ENCODE results near the gene RALB. TPM values are rescaled to one million over a fixed set of nuclear protein-coding genes. Genes with fewer than 3 reads are reported as not detected.

The RALB gene
- total and polyA plus RNA-seq, 4 donors = 55.0 to 65.4 (median 61.2) TPM

DNA sequence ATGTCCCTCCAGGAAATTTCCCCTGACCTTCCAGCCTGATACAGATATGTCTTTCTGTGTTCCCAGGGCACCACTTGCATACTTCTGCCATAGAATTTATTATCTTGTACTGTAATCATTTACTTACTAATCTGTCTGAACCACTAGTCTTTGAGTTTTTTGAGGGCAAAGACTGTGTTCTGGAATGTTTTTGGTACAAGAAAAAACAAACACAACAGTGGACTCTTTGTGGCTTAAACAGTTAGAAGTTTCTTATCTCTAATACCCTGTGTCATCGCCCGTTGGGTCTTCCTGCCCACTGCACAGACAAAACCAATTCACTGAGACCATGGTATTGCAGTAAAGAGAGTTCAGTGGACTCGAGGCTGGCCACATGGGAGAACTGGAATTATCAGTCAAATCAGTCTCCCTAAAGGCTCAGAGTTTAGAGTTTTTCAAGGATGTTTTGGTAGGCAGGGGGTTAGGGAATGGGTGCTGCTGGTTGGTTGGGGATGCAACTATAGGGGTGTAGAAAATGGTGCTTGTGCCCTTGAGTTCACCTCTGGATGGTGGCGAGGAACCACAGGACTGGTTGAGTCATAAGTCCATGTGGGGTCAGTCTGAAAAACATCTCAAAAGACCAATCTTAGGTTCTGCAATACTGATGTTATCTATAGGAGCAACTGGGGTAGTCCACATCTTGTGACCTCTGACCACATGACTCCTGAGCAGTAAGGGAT is 20.3 kb downstream of the RALB start:
- no peaks in the 10 kb centered on the region for H3K36me3 ChIP-seq (ENCODE audit: control insufficient read depth, insufficient read depth, low read length)
- no peak for DNase-seq (ENCODE audit: low read depth in 4 of 6, low spot score in 6 of 6)
- H3K27ac ChIP-seq (ENCODE audit: low read depth, low read length) = no peak overlapping the region
- 93% methylated on average over 2 of the region's 4 CpGs for WGBS (ENCODE audit: insufficient coverage)
- H3K27me3 ChIP-seq (ENCODE audit: control insufficient read depth, insufficient read depth, low read length) = no peaks in the 10 kb centered on the region
- H3K4me3 ChIP-seq (ENCODE audit: low read depth, low read length) = no peak overlapping the region
- H3K4me1 ChIP-seq (ENCODE audit: control insufficient read depth, insufficient read depth, low read length) = no peaks in the 10 kb centered on the region
- no peaks in the 10 kb centered on the region for H3K9me3 ChIP-seq (ENCODE audit: control insufficient read depth, insufficient read depth, low read length)

DNA sequence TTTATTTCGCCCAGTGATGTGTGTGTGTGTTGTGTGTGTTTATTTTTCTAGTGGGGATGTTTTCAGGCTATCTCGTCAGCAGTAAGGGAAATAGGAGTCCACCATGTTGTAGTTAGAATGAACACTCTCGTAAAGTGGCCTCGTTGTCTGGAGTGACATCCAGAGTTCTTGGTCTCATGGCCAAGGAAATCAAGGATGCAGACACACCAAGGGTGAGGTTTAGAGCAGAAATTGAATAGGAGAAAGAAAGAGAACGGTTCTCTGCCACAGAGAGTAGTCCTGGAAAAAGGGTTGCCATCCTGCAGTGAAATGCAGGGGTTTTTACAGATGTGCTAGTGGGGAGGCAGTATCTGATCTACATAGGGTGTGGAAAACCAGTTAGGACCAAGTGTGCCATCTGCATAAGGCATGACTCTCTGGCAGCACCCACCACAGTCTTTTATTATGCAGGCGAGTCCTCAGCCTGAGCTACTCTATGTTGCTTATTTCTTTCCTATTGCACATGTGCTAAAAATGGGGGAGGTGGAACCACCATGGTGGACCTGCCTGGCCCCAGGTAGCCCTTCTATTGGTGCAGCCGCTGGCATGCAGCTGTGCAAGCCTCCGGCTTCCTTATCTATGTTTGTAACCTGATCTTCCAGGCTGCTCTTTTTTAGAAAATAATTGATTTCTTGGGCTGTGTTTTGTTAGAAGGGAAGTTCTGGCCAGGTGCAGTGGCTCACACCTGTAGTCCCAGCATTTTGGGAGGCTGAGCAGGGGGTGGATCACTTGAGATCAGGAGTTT is 23.2 kb downstream of the RALB start:
- no peaks in the 10 kb centered on the region for H3K4me1 ChIP-seq (ENCODE audit: control insufficient read depth, insufficient read depth, low read length)
- no peak overlapping the region for H3K27ac ChIP-seq (ENCODE audit: low read depth, low read length)
- H3K9me3 ChIP-seq (ENCODE audit: control insufficient read depth, insufficient read depth, low read length) = peaks cover 2% of the 10 kb centered on the region
- H3K4me3 ChIP-seq (ENCODE audit: low read depth, low read length) = no peak overlapping the region
- DNase-seq (ENCODE audit: low read depth in 4 of 6, low spot score in 6 of 6) = no peak
- peaks cover 11% of the 10 kb centered on the region for H3K36me3 ChIP-seq (ENCODE audit: control insufficient read depth, insufficient read depth, low read length)
- H3K27me3 ChIP-seq (ENCODE audit: control insufficient read depth, insufficient read depth, low read length) = no peaks in the 10 kb centered on the region
- WGBS (ENCODE audit: insufficient coverage) = 95% methylated on average over 6 of the region's 8 CpGs

DNA sequence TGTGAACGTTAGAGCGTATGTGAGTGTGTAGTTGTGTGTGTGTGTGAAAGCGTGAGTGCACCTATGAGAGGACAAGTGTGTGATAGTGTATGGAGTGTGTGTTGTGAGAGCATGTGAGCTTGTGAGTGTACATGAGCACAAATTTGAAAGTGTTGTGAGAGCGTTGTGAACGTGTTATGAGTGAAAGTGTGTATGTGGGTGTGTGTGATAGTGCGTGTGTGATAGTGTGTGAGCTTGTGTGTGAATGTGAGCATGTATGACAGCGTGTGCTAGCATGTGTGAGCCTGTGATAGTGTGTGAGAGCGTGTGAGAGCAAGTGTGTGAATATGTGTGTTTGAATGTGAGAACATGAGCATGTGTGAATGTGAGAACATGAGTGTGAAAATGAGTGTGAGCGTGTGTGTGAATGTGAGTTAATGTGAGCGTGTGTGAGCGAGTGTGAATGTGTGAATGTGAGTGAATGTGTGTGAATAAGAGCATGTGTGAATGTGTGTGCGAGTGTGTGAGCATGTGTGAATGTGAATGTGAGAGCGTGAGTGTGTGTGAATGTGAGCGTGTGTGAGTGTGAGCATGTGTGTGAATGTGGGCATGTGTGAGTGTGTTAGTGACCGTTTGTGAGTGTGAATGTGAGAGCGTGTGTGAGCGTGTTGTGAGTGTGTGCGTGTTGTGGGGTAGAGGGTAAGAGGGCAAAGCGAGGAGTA is 25.0 kb downstream of the RALB start:
- Histone ChIP-seq H3K27ac (ENCODE audit: low read depth, low read length) (no peak overlapping the region), H3K27me3 (ENCODE audit: control insufficient read depth, insufficient read depth, low read length) (no peaks in the 10 kb centered on the region)

DNA sequence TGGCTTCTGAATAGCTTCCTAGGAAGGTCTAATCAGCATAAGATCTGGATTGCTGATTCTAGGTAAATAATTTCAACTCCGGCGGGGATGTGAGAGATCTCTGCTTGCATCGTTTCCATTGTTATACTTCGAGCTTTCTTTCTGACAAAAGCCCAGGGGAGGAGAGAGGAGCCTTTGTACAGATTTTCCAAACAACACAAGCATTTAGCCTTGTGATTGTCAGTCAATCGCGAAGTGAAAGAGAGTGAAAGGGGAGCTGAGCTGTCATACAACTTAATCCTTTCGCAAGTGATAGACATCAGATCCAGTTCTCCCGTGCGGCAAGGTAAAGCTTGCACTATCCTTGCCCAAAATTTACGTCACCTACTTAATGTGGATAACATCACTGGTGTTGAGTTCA is 26.2 kb downstream of the RALB start:
- no peak overlapping the region for H3K27ac ChIP-seq (ENCODE audit: low read depth, low read length)
- no CpG with 5 or more reads among the region's 10 CpGs for WGBS (ENCODE audit: insufficient coverage)
- no peak overlapping the region for H3K4me3 ChIP-seq (ENCODE audit: low read depth, low read length)
- no peak for DNase-seq (ENCODE audit: low read depth in 4 of 6, low spot score in 6 of 6)
- H3K4me1 ChIP-seq (ENCODE audit: control insufficient read depth, insufficient read depth, low read length) = no peaks in the 10 kb centered on the region
- peaks cover 17% of the 10 kb centered on the region for H3K36me3 ChIP-seq (ENCODE audit: control insufficient read depth, insufficient read depth, low read length)
- no peaks in the 10 kb centered on the region for H3K27me3 ChIP-seq (ENCODE audit: control insufficient read depth, insufficient read depth, low read length)
- H3K9me3 ChIP-seq (ENCODE audit: control insufficient read depth, insufficient read depth, low read length) = peaks cover 2% of the 10 kb centered on the region

More for the DNA sequence above, 25.0 kb downstream of the RALB start:
- peaks cover 2% of the 10 kb centered on the region for H3K9me3 ChIP-seq (ENCODE audit: control insufficient read depth, insufficient read depth, low read length)
- no peak for DNase-seq (ENCODE audit: low read depth in 4 of 6, low spot score in 6 of 6)
- H3K4me3 ChIP-seq (ENCODE audit: low read depth, low read length) = no peak overlapping the region
- H3K36me3 ChIP-seq (ENCODE audit: control insufficient read depth, insufficient read depth, low read length) = peaks cover 17% of the 10 kb centered on the region
- WGBS (ENCODE audit: insufficient coverage) = 94% methylated on average over 19 of the region's 19 CpGs
- H3K4me1 ChIP-seq (ENCODE audit: control insufficient read depth, insufficient read depth, low read length) = no peaks in the 10 kb centered on the region

DNA sequence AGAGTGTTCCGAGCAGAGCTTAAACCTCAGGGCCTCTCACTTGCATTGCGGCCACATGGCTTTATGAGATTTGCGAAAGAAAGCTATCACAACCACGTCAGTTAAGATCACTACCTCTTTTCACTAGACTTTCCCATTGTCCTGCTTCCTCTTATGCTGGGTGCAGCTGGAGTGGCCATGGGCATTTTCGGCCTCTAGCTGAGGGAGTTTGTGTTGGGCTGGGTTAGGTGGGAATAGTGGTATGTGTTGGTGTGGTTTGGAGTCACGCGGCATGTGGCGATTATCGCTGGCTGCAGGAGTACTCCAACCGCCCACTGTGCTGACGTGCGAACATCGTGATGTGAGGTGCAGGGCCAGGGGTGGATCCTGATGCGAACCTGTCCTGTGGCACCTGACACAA is 27.1 kb downstream of the RALB start:
- no peaks in the 10 kb centered on the region for H3K27me3 ChIP-seq (ENCODE audit: control insufficient read depth, insufficient read depth, low read length)
- no peak overlapping the region for H3K27ac ChIP-seq (ENCODE audit: low read depth, low read length)
- peaks cover 17% of the 10 kb centered on the region for H3K36me3 ChIP-seq (ENCODE audit: control insufficient read depth, insufficient read depth, low read length)
- DNase-seq (ENCODE audit: low read depth in 4 of 6, low spot score in 6 of 6) = no peak
- no peaks in the 10 kb centered on the region for H3K4me1 ChIP-seq (ENCODE audit: control insufficient read depth, insufficient read depth, low read length)
- 96% methylated on average over 12 of the region's 14 CpGs for WGBS (ENCODE audit: insufficient coverage)
- no peak overlapping the region for H3K4me3 ChIP-seq (ENCODE audit: low read depth, low read length)
- H3K9me3 ChIP-seq (ENCODE audit: control insufficient read depth, insufficient read depth, low read length) = peaks cover 2% of the 10 kb centered on the region

DNA sequence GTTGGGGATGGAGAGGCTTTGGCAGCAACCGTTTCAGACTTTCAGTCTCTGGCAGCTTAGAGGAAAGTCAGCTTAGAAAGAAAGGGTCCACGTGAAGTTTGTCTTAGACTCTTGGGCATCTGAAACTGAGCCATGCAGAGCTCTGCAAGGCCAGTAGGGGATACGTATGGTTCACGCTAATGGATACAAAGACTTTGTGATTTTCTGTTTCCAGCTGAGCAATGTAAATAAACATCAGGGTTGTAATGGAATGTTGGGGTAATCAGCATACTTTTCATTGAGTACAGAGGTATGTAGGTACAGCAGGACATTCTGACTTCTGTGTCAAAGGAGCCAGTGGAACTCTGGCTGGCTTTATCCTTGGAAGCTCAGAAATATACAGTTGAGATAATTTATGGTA is 31.0 kb downstream of the RALB start:
- Histone ChIP-seq H3K4me1 (ENCODE audit: control insufficient read depth, insufficient read depth, low read length) (no peaks in the 10 kb centered on the region), H3K36me3 (ENCODE audit: control insufficient read depth, insufficient read depth, low read length) (peaks cover 11% of the 10 kb centered on the region), H3K9me3 (ENCODE audit: control insufficient read depth, insufficient read depth, low read length) (peaks cover 2% of the 10 kb centered on the region), H3K27me3 (ENCODE audit: control insufficient read depth, insufficient read depth, low read length) (no peaks in the 10 kb centered on the region), H3K27ac (ENCODE audit: low read depth, low read length) (no peak overlapping the region), H3K4me3 (ENCODE audit: low read depth, low read length) (no peak overlapping the region)
- peak in 1 of 6 donors; percentile 45 for DNase-seq (ENCODE audit: low read depth in 4 of 6, low spot score in 6 of 6)
- WGBS (ENCODE audit: insufficient coverage) = 40% methylated on average over 4 of the region's 4 CpGs

DNA sequence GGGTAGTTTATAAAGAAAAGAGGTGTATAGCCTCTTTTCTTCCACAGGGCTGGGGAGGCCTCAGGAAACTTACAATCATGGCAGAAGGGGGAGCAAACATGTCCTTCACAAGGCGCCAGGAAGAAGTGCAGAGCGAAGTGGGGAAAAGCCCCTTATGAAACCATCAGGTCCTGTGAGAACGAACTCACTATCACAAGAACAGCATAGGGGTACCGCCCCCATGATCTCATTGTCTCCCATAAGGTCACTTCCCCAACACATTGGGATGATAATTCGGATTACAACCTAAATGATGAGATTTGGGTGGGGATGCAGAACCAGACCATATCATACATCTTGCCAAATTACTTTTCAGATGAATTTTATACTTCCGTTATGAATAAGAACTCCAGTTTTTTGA is 32.4 kb downstream of the RALB start:
- H3K27ac ChIP-seq (ENCODE audit: low read depth, low read length) = no peak overlapping the region
- H3K4me3 ChIP-seq (ENCODE audit: low read depth, low read length) = no peak overlapping the region
- peaks cover under 1% of the 10 kb centered on the region for H3K4me1 ChIP-seq (ENCODE audit: control insufficient read depth, insufficient read depth, low read length)
- no peaks in the 10 kb centered on the region for H3K27me3 ChIP-seq (ENCODE audit: control insufficient read depth, insufficient read depth, low read length)
- H3K9me3 ChIP-seq (ENCODE audit: control insufficient read depth, insufficient read depth, low read length) = no peaks in the 10 kb centered on the region
- 100% methylated on average over 1 of the region's 6 CpGs for WGBS (ENCODE audit: insufficient coverage)
- DNase-seq (ENCODE audit: low read depth in 4 of 6, low spot score in 6 of 6) = no peak
- H3K36me3 ChIP-seq (ENCODE audit: control insufficient read depth, insufficient read depth, low read length) = peaks cover 8% of the 10 kb centered on the region

DNA sequence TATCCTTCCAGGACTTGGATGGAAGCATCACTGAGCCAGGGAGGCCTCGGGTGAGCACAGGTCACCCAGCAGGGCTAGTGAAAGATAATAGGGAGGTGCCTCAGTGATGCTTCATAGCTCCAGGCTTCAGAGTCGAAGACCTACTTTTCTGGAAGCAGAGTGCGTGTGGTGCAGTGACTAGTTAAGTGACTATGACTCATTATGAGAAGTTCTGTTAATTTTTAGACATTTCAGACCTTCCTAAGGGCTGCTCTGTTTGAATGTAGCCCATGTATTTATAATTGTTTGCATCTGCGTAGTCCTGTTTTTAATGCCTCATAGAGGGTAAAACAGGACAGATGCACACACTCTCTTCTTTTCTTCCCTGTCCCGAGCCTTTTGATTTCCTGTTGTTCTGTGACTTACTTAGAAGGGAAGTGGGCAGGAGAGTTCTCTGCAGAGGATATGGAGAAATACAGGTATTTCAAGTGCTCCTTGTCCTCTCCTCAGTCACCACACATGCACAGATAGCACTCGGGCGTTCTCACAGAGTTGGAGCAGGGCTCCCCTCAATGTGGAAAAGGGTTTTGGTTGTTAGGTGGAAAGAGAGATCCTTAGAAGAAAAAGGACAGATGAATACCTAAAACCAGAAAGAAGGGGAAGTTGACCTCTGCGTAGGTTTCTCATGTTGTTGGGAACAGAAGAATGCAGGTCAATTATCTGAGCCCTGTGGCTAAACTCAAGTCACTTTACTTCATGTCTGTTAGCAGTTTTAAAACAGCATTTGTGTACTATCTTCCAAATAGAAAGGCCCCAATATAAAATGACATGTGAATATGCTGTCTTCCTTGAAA is 34.7 kb downstream of the RALB start:
- Histone ChIP-seq H3K9me3 (ENCODE audit: control insufficient read depth, insufficient read depth, low read length) (no peaks in the 10 kb centered on the region), H3K27me3 (ENCODE audit: control insufficient read depth, insufficient read depth, low read length) (no peaks in the 10 kb centered on the region), H3K4me3 (ENCODE audit: low read depth, low read length) (no peak overlapping the region), H3K36me3 (ENCODE audit: control insufficient read depth, insufficient read depth, low read length) (peaks cover 7% of the 10 kb centered on the region), H3K4me1 (ENCODE audit: control insufficient read depth, insufficient read depth, low read length) (peaks cover 4% of the 10 kb centered on the region), H3K27ac (ENCODE audit: low read depth, low read length) (no peak overlapping the region)
- 87% methylated on average over 3 of the region's 8 CpGs for WGBS (ENCODE audit: insufficient coverage)
- DNase-seq (ENCODE audit: low read depth in 4 of 6, low spot score in 6 of 6) = no peak

DNA sequence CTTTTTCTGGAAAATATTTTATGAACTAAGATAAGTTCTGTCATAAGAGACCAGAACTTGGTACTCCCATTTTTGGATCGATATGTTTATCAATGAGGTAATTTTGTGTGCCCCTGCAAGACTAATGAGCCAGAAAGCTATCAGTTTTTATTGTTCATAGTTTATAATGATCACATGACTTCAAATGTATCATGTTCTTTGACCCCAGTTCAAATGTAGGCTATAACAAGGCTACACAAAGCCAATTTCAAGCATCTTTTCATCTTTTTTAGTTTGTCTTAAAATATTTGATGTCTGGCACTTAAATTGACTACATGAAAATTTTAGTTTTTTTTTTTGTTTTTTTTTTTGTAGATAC is 35.3 kb downstream of the RALB start:
- H3K27me3 ChIP-seq (ENCODE audit: control insufficient read depth, insufficient read depth, low read length) = no peaks in the 10 kb centered on the region
- no CpG with 5 or more reads among the region's 1 CpG for WGBS (ENCODE audit: insufficient coverage)

More for the DNA sequence above, 35.3 kb downstream of the RALB start:
- Histone ChIP-seq H3K27ac (ENCODE audit: low read depth, low read length) (no peak overlapping the region), H3K36me3 (ENCODE audit: control insufficient read depth, insufficient read depth, low read length) (peaks cover 7% of the 10 kb centered on the region), H3K9me3 (ENCODE audit: control insufficient read depth, insufficient read depth, low read length) (no peaks in the 10 kb centered on the region), H3K4me1 (ENCODE audit: control insufficient read depth, insufficient read depth, low read length) (peaks cover 4% of the 10 kb centered on the region), H3K4me3 (ENCODE audit: low read depth, low read length) (no peak overlapping the region)
- DNase-seq (ENCODE audit: low read depth in 4 of 6, low spot score in 6 of 6) = no peak

Data from spinal cord (tissue), 10 donors.